MCF 10A (cell line): ENCODE results near the gene FBXW7. TPM values are rescaled to one million over a fixed set of nuclear protein-coding genes. Genes with fewer than 3 reads are reported as not detected.

Experiments used
- BruUV-seq: library from RNA; stranded (reverse); fragments of 400-500 nt; replicated peaks from 2 replicates; lab custom pipeline; 2021; lab: Mats Ljungman, UMichigan
- CTCF ChIA-PET: fragments of 300-600 bp; sonication (Branson Sonifier 250); formaldehyde crosslinking; extraction: SDS; loops from one replicate; lab custom pipeline; 2021; ENCODE audit warnings: antibody characterized with exemption, inconsistent platforms; lab: Yijun Ruan, JAX
- POLR2A ChIA-PET: fragments of 300-600, 350-650 bp; sonication (Branson Sonifier 250); formaldehyde crosslinking; extraction: SDS; loops from one replicate; lab custom pipeline; 2020; ENCODE audit warnings: antibody characterized with exemption, inconsistent platforms; lab: Yijun Ruan, JAX
- DNase-seq: peaks from one replicate; pipeline ENCODE4 v3.0.0-alpha.2; 2018; ENCODE audit not compliant: unreplicated experiment
- H3K27ac Mint-ChIP-seq: one replicate; pipeline ENCODE4 v1.8.0; 2022; ENCODE audit warnings: mild to moderate bottlenecking, low read depth, mixed read lengths; ENCODE audit not compliant: unreplicated experiment
- H3K27me3 Mint-ChIP-seq: one replicate; pipeline ENCODE4 v1.8.0; 2022; ENCODE audit warnings: mixed read lengths; ENCODE audit not compliant: insufficient read depth, unreplicated experiment
- H3K36me3 Mint-ChIP-seq: one replicate; pipeline ENCODE4 v1.8.0; 2022; ENCODE audit warnings: mild to moderate bottlenecking, moderate library complexity, mixed read lengths; ENCODE audit not compliant: insufficient read depth, unreplicated experiment
- H3K4me1 Mint-ChIP-seq: one replicate; pipeline ENCODE4 v1.8.0; 2022; ENCODE audit warnings: mixed read lengths; ENCODE audit not compliant: insufficient read depth, unreplicated experiment
- H3K4me3 Mint-ChIP-seq: one replicate; pipeline ENCODE4 v1.8.0; 2022; ENCODE audit warnings: mild to moderate bottlenecking, moderate library complexity, mixed read lengths; ENCODE audit not compliant: unreplicated experiment
- H3K9me3 Mint-ChIP-seq: one replicate; pipeline ENCODE4 v1.8.0; 2022; ENCODE audit warnings: mixed read lengths; ENCODE audit not compliant: unreplicated experiment
- CTCF ChIP-seq: fragments of 200-600 bp; IDR thresholded peaks from one replicate; pipeline ENCODE4 v1.8.0; 2022; ENCODE audit warnings: antibody characterized with exemption, mild to moderate bottlenecking; ENCODE audit not compliant: unreplicated experiment
- intact Hi-C: fragments of 100-400 bp; cut with micrococcal nuclease; formaldehyde crosslinking; loops from 2 replicates; pipeline ENCODE4 v1.14.1; 2022
- total RNA-seq: library from RNA; stranded (reverse); gene quantifications from 2 replicates; pipeline ENCODE4 v1.2.3, GENCODE V29; 2022

FBXW7 gene
- total RNA-seq, 1 experiment from 2014 or later = 40.2 TPM

- no peaks in the 10 kb centered on the region for H3K9me3 Mint-ChIP-seq
- no peak for TF ChIP-seq CTCF
- no TSS peak for BruUV-seq
- CTCF ChIA-PET = interaction anchor here (0.7 kb wide), 1 partner anchor 48 kb away, joined by 4 read pairs; no protein-coding TSS in a partner anchor
- no peak overlapping the region for H3K4me3 Mint-ChIP-seq
- H3K4me1 Mint-ChIP-seq = no peaks in the 10 kb centered on the region
- intact Hi-C loops = no loop called here
- H3K27ac Mint-ChIP-seq = no peak overlapping the region
- POLR2A ChIA-PET = interaction anchor here (0.6 to 1.3 kb wide), 4 partner anchors 16 to 925 kb away, joined by 3 to 6 read pairs (median 4); no protein-coding TSS in a partner anchor
- DNase-seq = no peak
- peaks cover 75% of the 10 kb centered on the region for H3K36me3 Mint-ChIP-seq
- no peaks in the 10 kb centered on the region for H3K27me3 Mint-ChIP-seq
These were observed 201.0 kb downstream of the FBXW7 start for GRCh38 chr4:152334931-152335330.

GRCh38 chr4:152331042-152331441, 204.8 kb downstream of the FBXW7 start:
- intact Hi-C loops = no loop called here
- no peak overlapping the region for H3K4me3 Mint-ChIP-seq
- H3K4me1 Mint-ChIP-seq = peaks cover 20% of the 10 kb centered on the region
- peaks cover 92% of the 10 kb centered on the region for H3K36me3 Mint-ChIP-seq
- TF ChIP-seq CTCF = no peak
- ChIA-PET POLR2A (interaction anchor here (0.6 to 1.6 kb wide), 4 partner anchors 11 to 935 kb away, joined by 3 to 5 read pairs (median 4); no protein-coding TSS in a partner anchor), CTCF (interaction anchor here (0.7 to 1.3 kb wide), 2 partner anchors 18 to 768 kb away, joined by 3 to 4 read pairs; no protein-coding TSS in a partner anchor)
- no peak overlapping the region for H3K27ac Mint-ChIP-seq
- no peaks in the 10 kb centered on the region for H3K9me3 Mint-ChIP-seq
- DNase-seq = no peak
- H3K27me3 Mint-ChIP-seq = no peaks in the 10 kb centered on the region
- no TSS peak for BruUV-seq

- Mint-ChIP-seq H3K36me3 (peaks cover 90% of the 10 kb centered on the region), H3K27me3 (no peaks in the 10 kb centered on the region), H3K27ac (peak overlapping the region; percentile 49), H3K4me3 (no peak overlapping the region), H3K4me1 (peaks cover 24% of the 10 kb centered on the region), H3K9me3 (no peaks in the 10 kb centered on the region)
- POLR2A ChIA-PET = interaction anchor here (0.6 to 2.5 kb wide), 16 partner anchors 8 to 1591 kb away, joined by 3 to 25 read pairs (median 4); no protein-coding TSS in a partner anchor
- no peak for TF ChIP-seq CTCF
- CTCF ChIA-PET = interaction anchor here (0.6 to 1.5 kb wide), 2 partner anchors 24 to 65 kb away, joined by 3 to 5 read pairs; no protein-coding TSS in a partner anchor
- BruUV-seq = no TSS peak
- DNase-seq = peak; percentile 87
- intact Hi-C loops = no loop called here
These were observed 207.3 kb downstream of the FBXW7 start for GRCh38 chr4:152328582-152328981.

GRCh38 chr4:152327606-152328453, 208.1 kb downstream of the FBXW7 start:
- peak overlapping the region; percentile 49 for H3K27ac Mint-ChIP-seq

More at GRCh38 chr4:152327606-152328453, 208.1 kb downstream of the FBXW7 start:
- Mint-ChIP-seq H3K36me3 (peaks cover 91% of the 10 kb centered on the region), H3K27me3 (no peaks in the 10 kb centered on the region), H3K9me3 (no peaks in the 10 kb centered on the region), H3K4me3 (no peak overlapping the region), H3K4me1 (peaks cover 24% of the 10 kb centered on the region)
- no peak for DNase-seq
- intact Hi-C loops = no loop called here
- POLR2A ChIA-PET = interaction anchor here (0.6 to 3.7 kb wide), 17 partner anchors 7 to 1591 kb away, joined by 3 to 25 read pairs (median 4); no protein-coding TSS in a partner anchor
- no peak for TF ChIP-seq CTCF
- TSS peak; percentile 27 for BruUV-seq
- CTCF ChIA-PET = interaction anchor here (0.6 to 1.5 kb wide), 2 partner anchors 24 to 64 kb away, joined by 3 to 5 read pairs; no protein-coding TSS in a partner anchor
